Activated naive CD4-positive, alpha-beta T cell treated with anti-CD3 and anti-CD28 coated beads, Interleukin-2, amount 10 ng/mL, durations not matched to agents 7 days and 5 days (primary cell): ENCODE results near the gene CCDC141.
"Not testable (repeated sequence)": the region's sequence is repeated elsewhere in the genome, so short reads cannot be mapped to it uniquely, and the experiment has no call there.

Experiments
- CTCF ChIA-PET: fragments of 350-600 bp; sonication (Branson Sonifier 250); formaldehyde crosslinking; loops from one replicate; lab custom pipeline; 2021; ENCODE audit warnings: antibody characterized with exemption; lab: Charles Lee
- DNase-seq: peaks from one replicate; pipeline ENCODE4 v3.0.0-alpha.2; 2020
- H3K27ac Mint-ChIP-seq: one replicate; pipeline ENCODE4 v1.8.0; 2021; ENCODE audit warnings: mild to moderate bottlenecking, moderate library complexity, mixed read lengths
- H3K27me3 Mint-ChIP-seq: one replicate; pipeline ENCODE4 v1.8.0; 2021; ENCODE audit warnings: mild to moderate bottlenecking, mixed read lengths
- H3K36me3 Mint-ChIP-seq: one replicate; pipeline ENCODE4 v1.8.0; 2021; ENCODE audit warnings: mixed read lengths
- H3K4me1 Mint-ChIP-seq: one replicate; pipeline ENCODE4 v1.8.0; 2021; ENCODE audit warnings: mixed read lengths
- H3K4me3 Mint-ChIP-seq: one replicate; pipeline ENCODE4 v1.8.0; 2021; ENCODE audit warnings: mild to moderate bottlenecking, moderate library complexity, mixed read lengths
- H3K9me3 Mint-ChIP-seq: one replicate; pipeline ENCODE4 v1.8.0; 2021; ENCODE audit warnings: mixed read lengths

The CCDC141 gene

DNA sequence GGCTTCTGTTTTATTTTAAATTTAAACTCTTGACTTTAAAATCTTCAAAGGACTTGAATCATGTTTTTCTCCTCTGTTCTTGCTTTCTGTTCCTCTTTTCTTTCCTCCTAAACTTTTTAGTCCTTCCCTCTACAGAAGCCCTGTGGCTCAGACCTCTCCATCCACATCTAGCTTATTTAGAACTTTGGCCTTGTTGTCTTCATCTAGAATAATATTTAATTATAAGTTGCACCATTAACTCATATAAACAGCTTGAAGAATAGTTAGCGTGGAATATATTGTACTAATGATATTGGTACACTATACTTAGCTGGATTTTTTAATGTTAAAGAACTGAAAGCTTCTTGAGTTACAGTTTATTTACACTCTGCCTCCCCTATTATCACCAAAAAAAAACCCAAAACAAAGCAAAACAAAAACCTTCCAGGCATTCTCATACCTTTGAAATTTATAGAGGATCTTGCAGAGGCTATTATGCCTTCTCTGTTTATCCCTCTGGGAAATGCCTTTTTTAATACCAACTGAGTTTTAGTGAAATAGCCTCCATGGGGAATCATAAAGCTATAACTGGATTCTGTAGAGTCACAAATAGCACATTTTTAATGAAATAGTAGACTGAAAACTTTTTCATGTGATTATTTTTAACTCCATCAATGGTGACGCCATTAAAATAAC, 9.2 kb upstream of the CCDC141 start:
- Mint-ChIP-seq H3K27me3 (peaks cover 5% of the 10 kb centered on the region), H3K36me3 (peaks cover 2% of the 10 kb centered on the region), H3K27ac (no peak overlapping the region), H3K9me3 (no peaks in the 10 kb centered on the region), H3K4me1 (no peaks in the 10 kb centered on the region), H3K4me3 (no peak overlapping the region)
- CTCF ChIA-PET: interaction anchor here (1.0 kb wide), 1 partner anchor 40 kb away, joined by 4 read pairs; no protein-coding TSS in a partner anchor
- no peak for DNase-seq

DNA sequence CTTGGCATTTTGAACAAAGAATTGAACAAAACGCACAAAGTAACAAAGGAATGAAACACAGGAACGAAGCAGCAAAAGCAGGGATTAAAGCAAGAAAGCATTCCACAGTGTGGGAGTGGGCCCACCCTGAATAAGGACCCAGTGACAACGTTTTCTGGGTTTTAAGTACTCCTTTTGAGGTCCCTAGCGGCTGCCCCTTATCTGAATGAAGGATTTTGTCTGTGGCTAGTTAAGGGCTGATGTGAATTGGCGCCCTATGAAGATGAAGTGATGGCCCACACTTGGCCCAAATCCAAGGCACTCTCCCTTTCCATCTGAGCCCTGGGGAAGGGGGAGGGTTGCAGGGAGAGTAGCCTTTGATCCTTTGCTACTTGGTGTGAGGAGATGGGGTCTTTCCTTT, 7.8 kb upstream of the CCDC141 start:
- H3K36me3 Mint-ChIP-seq: peaks cover 2% of the 10 kb centered on the region
- no peak overlapping the region for H3K27ac Mint-ChIP-seq
- no peaks in the 10 kb centered on the region for H3K9me3 Mint-ChIP-seq
- DNase-seq: no peak
- CTCF ChIA-PET: no interaction called here
- H3K4me3 Mint-ChIP-seq: no peak overlapping the region
- peaks cover 5% of the 10 kb centered on the region for H3K27me3 Mint-ChIP-seq
- no peaks in the 10 kb centered on the region for H3K4me1 Mint-ChIP-seq

DNA sequence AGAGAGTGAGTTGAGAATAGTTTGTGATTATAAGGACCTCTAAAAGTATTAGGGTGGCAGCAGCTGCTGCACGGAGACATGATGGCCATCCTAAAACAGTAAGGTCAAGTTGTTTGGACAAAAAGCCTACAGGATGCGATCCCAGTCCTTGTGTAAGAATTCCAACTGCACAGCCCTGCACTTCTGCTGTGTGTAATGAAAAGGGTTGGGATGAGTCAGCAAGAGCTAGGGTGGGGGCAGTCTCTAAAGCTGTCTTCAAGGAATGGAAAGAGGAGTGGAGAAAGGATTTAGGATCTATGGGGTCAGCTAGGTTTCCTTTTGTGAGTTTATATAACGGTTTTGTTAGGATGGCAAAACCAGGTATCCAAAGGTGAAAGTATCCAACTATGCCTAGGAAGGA, 3.6 kb upstream of the CCDC141 start:
- H3K27ac Mint-ChIP-seq, H3K4me3 Mint-ChIP-seq, H3K9me3 Mint-ChIP-seq, H3K36me3 Mint-ChIP-seq, DNase-seq, H3K27me3 Mint-ChIP-seq, CTCF ChIA-PET: not testable (repeated sequence)
- peaks cover 29% of the 10 kb centered on the region for H3K4me1 Mint-ChIP-seq

DNA sequence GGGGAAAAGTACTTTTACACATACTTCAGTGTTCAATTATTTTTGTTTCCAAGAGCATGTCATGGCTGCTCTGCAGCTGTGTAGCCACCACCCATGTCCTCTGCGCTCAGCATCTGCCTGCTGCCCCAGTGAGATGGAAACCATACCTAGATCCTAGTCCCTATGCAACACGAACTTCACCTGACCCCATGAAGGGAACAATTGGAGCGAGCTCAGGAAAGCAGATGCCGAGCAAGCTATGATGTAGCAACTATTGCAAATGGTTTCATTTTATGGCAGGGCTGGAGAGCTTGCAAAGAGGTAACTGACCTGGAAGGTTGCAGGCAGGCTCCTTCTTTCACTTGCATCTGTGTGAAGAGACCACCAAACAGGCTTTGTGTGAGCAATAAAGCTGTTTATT, 1.3 kb upstream of the CCDC141 start:
- H3K27ac Mint-ChIP-seq: no peak overlapping the region
- peaks cover 1% of the 10 kb centered on the region for H3K9me3 Mint-ChIP-seq
- CTCF ChIA-PET: interaction anchor here (2.2 to 2.6 kb wide), 2 partner anchors 31 to 79 kb away, joined by 5 to 11 read pairs; no protein-coding TSS in a partner anchor
- H3K4me3 Mint-ChIP-seq: no peak overlapping the region
- no peaks in the 10 kb centered on the region for H3K27me3 Mint-ChIP-seq
- H3K4me1 Mint-ChIP-seq: peaks cover 44% of the 10 kb centered on the region
- no peak for DNase-seq
- peaks cover 4% of the 10 kb centered on the region for H3K36me3 Mint-ChIP-seq

DNA sequence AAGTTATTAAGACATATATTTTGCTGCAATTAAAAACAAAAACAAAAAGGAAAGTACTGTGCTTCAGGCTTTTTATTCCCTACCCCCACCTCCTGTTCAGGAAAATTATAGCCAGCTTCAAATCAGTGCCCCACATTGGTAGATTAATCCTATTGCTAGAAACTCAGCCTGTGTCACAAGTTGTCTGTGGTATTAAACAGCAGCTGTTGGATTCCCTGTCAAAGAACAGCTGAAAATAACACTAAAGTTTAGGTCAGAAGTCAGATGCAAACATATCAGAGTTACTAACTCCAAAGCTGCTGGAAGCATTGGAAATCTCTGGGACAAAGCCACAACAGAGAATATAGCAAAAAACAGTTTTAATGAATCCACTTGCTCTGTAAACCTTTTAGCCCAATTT, 818 bp upstream of the CCDC141 start:
- CTCF ChIA-PET: interaction anchor here (2.2 to 2.6 kb wide), 2 partner anchors 31 to 79 kb away, joined by 5 to 11 read pairs; no protein-coding TSS in a partner anchor
- peaks cover 9% of the 10 kb centered on the region for H3K36me3 Mint-ChIP-seq

DNA sequence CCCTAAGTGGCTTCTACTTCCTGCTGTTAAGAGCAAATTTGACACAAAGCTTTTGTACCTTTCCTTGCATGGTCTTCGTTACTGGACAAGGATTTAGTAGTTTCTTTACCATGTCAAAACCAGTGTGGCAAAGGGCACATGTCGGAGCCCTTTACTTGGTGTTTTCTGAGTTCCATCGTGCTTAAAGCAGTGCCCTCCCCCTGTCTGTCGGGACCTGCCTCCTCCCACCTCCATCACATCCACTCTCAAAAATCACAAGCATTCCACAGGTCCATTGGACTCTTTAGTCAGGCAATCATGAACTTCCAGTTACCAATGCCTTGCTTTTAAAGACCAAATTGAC, 763 bp downstream of the CCDC141 start:
- CTCF ChIA-PET: interaction anchor here (1.1 kb wide), 1 partner anchor 30 kb away, joined by 3 read pairs; no protein-coding TSS in a partner anchor
- peaks cover 11% of the 10 kb centered on the region for H3K9me3 Mint-ChIP-seq
- peak overlapping the region; percentile 81 for H3K4me3 Mint-ChIP-seq
- DNase-seq: peak; percentile 32
- no peaks in the 10 kb centered on the region for H3K27me3 Mint-ChIP-seq
- H3K36me3 Mint-ChIP-seq: peaks cover 18% of the 10 kb centered on the region
- H3K27ac Mint-ChIP-seq: peak overlapping the region; percentile 91
- H3K4me1 Mint-ChIP-seq: peaks cover 62% of the 10 kb centered on the region

More for the DNA sequence above, 818 bp upstream of the CCDC141 start:
- peaks cover 48% of the 10 kb centered on the region for H3K4me1 Mint-ChIP-seq
- H3K9me3 Mint-ChIP-seq: peaks cover 5% of the 10 kb centered on the region
- H3K27ac Mint-ChIP-seq: peak overlapping the region; percentile 58
- DNase-seq: no peak
- no peaks in the 10 kb centered on the region for H3K27me3 Mint-ChIP-seq
- H3K4me3 Mint-ChIP-seq: peak overlapping the region; percentile 40

DNA sequence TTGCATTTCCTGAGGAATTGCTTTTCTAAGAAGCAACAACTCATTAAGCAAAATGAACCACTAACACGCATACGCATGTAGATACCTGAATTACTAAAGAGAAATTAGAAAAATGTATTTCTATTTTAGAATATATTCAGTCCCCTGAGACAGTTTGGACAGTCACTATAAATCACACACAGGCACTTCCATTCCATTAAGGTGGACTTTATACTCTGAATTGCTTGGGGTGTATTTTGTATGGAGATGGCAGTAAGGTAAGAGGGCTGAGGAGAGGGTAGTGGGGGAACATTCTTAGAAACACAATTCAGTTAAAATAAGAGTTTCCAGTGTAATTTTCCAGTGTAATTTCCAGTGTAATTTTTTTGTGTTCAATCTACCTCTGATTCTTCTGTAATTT, 1.8 kb downstream of the CCDC141 start:
- peak overlapping the region; percentile 81 for H3K4me3 Mint-ChIP-seq
- DNase-seq: no peak
- peaks cover 27% of the 10 kb centered on the region for H3K36me3 Mint-ChIP-seq
- H3K27ac Mint-ChIP-seq: no peak overlapping the region
- H3K27me3 Mint-ChIP-seq: no peaks in the 10 kb centered on the region
- peaks cover 16% of the 10 kb centered on the region for H3K9me3 Mint-ChIP-seq
- H3K4me1 Mint-ChIP-seq: peaks cover 71% of the 10 kb centered on the region
- CTCF ChIA-PET: no interaction called here

DNA sequence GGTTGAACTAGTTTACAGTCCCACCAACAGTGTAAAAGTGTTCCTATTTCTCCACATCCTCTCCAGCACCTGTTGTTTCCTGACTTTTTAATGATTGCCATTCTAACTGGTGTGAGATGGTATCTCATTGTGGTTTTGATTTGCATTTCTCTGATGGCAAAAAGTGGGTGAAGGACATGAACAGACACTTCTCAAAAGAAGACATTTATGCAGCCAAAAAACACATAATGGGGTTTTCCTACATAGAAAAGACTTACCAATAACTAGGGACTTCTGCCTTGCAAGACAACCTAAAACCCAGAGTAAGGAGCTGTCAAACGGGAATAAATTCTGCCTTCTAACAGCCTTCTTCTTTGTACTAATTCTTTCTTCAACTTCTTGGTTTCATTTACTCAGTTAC, 4.3 kb downstream of the CCDC141 start:
- peaks cover 63% of the 10 kb centered on the region for H3K4me1 Mint-ChIP-seq
- peaks cover 21% of the 10 kb centered on the region for H3K9me3 Mint-ChIP-seq
- H3K27me3 Mint-ChIP-seq, H3K4me3 Mint-ChIP-seq, DNase-seq, H3K27ac Mint-ChIP-seq, CTCF ChIA-PET: not testable (repeated sequence)
- peaks cover 43% of the 10 kb centered on the region for H3K36me3 Mint-ChIP-seq

DNA sequence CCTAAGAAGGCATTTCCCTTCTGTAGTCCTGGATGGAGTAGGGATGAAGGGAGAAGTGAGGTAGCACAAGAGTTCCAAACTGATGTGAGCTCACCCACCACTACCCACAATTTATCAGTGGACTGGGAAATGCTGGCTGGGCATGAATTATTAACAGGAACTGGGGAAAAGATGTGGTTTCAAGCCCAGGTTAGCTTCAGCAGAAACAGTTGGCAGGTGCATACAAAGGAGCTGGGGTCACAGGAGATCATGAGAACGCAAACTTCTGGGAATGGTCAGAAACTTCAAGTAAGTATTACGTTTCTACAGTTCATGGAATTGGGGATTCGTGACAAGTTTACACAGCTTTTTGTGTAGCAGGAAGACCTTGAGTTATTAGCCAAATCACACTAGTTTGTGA, 5.4 kb downstream of the CCDC141 start:
- Mint-ChIP-seq H3K36me3 (peaks cover 49% of the 10 kb centered on the region), H3K4me3 (no peak overlapping the region), H3K27me3 (no peaks in the 10 kb centered on the region), H3K9me3 (peaks cover 24% of the 10 kb centered on the region), H3K27ac (no peak overlapping the region), H3K4me1 (peaks cover 52% of the 10 kb centered on the region)
- CTCF ChIA-PET: interaction anchor here (0.9 to 1.3 kb wide), 3 partner anchors 13 to 85 kb away, joined by 3 to 4 read pairs (median 3); no protein-coding TSS in a partner anchor
- no peak for DNase-seq

DNA sequence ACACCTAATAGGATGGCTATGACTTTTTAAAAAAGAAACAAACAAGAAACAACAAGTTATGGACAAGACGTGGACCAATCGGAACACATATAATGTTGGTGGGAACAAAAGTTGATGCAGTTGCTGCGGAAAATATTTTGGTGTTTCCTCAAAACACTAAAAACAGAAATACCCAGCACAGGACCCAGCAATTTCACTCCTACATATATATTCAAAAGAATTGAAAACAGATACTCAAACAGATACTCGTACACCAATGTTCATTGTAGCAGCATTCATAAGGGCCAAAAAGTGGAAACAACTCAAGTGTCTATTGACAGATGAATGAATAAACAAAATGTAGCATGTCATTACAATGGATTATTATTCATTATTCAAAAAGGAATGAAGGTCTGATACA, 12.1 kb downstream of the CCDC141 start:
- H3K4me3 Mint-ChIP-seq: no peak overlapping the region
- H3K4me1 Mint-ChIP-seq: peaks cover 16% of the 10 kb centered on the region
- H3K9me3 Mint-ChIP-seq: peaks cover 17% of the 10 kb centered on the region
- DNase-seq: no peak
- no peaks in the 10 kb centered on the region for H3K27me3 Mint-ChIP-seq
- no peak overlapping the region for H3K27ac Mint-ChIP-seq
- H3K36me3 Mint-ChIP-seq: peaks cover 41% of the 10 kb centered on the region
- CTCF ChIA-PET: no interaction called here

DNA sequence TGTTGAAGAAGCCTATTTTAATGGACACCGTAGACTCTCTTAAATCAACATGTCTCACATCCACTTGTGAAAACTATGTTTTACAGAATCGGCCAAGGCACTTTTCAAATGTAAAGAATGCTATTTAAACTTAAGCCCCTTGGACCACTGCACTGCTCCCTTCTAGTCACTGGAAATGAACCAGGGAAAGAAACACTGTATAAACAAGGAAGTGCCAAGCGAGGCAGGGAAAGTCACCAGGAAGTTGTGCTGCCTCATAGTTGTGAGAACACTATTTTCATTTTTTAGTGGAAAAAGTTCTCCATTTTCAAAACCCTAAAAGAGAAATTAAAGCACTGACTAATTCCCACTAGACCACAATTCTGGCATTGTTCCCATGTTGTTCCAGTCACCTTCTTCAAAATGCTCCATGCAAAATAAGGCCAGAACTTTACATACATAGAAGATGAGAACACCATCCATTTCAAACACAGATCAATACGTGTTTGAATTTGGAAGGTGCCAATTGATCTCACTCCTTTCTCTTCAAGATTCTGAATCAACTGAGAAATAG, 13.5 kb downstream of the CCDC141 start:
- Mint-ChIP-seq H3K9me3 (peaks cover 12% of the 10 kb centered on the region), H3K27ac (no peak overlapping the region), H3K4me3 (no peak overlapping the region), H3K4me1 (peaks cover 30% of the 10 kb centered on the region), H3K27me3 (no peaks in the 10 kb centered on the region), H3K36me3 (peaks cover 30% of the 10 kb centered on the region)
- no peak for DNase-seq
- CTCF ChIA-PET: no interaction called here

DNA sequence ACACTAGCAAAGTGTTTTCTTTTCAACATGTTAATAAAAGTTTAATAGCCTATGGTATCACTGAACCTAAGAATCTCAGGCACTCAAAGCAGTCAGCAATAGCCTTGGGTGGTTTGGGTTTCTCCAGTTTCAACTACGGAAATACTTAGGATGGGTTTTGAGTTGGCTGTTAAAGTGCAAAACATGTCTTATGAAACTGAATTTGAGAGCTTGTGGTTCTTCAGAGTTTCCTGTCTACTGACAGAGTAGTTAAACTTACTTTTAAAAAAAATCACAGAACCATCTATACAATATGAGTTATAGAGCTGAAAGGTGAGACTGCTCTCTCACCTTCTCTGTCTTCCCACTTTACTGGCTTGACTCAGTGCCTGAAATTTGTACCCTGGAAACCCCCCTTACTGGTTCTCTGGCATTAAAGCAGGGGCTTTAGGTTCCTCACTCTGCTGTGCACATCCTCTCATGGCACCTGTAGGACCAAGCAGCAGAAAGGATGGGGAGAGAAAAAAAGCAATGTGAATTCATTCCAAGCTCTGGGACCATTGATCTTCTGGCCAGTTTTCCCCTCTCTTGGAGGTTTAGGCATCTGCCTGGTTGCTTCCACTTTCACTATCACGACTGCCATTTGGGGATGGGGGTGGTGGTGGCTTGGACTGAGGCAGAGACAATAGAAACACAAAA, 18.1 kb downstream of the CCDC141 start:
- H3K36me3 Mint-ChIP-seq: peaks cover 36% of the 10 kb centered on the region
- CTCF ChIA-PET: interaction anchor here (0.7 to 2.6 kb wide), 4 partner anchors 8 to 98 kb away, joined by 3 to 12 read pairs (median 4); no protein-coding TSS in a partner anchor

DNA sequence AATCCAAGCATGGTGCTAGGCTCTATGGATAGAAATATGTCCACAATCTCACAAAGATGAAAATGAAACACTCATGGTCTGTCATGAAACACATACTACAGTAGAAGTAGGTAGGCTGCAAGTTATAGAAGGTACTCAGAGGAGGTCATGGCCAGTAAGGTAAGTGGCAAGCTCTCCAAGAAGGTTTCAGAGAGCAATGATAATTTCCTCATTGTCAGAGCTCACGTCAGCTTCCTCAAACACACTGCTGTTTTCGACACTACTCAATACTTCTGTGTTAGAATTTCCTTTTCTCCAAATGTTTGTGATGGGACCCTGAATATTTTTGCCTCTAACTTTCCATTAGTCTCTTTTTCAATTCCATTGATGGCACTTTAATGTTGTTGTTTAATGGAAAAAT, 25.5 kb downstream of the CCDC141 start:
- Mint-ChIP-seq H3K9me3 (peaks cover 33% of the 10 kb centered on the region), H3K4me3 (no peak overlapping the region), H3K27ac (no peak overlapping the region), H3K4me1 (peaks cover 18% of the 10 kb centered on the region), H3K27me3 (no peaks in the 10 kb centered on the region), H3K36me3 (peaks cover 37% of the 10 kb centered on the region)
- CTCF ChIA-PET: interaction anchor here (1.2 kb wide), 1 partner anchor 105 kb away, joined by 3 read pairs; no protein-coding TSS in a partner anchor
- DNase-seq: no peak

More for the DNA sequence above, 18.1 kb downstream of the CCDC141 start:
- Mint-ChIP-seq H3K4me3 (peak overlapping the region; percentile 70), H3K27me3 (no peaks in the 10 kb centered on the region), H3K9me3 (peaks cover 27% of the 10 kb centered on the region), H3K4me1 (peaks cover 34% of the 10 kb centered on the region), H3K27ac (peak overlapping the region; percentile 99)
- DNase-seq: peak; percentile 43

DNA sequence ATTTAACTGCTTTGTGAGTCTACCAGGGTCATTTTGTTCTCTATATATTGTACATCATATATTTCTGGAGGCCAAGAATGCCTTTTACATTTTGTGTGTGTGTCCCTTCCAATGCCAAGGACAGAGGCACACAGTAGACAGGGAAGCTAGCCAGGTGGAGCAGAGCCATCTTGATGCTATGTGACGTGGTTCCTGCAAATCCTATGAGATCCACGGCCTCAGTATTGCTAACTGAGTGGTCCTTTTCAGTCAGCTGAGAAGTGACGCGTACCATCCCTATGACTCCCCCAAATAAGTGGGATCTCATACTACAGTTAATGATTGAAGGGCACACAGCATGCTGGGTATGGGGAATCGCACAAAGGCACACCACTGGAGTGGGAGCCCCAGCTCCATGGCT, 27.3 kb downstream of the CCDC141 start:
- H3K27ac Mint-ChIP-seq: no peak overlapping the region
- H3K27me3 Mint-ChIP-seq: no peaks in the 10 kb centered on the region
- H3K36me3 Mint-ChIP-seq: peaks cover 25% of the 10 kb centered on the region
- no peak for DNase-seq
- CTCF ChIA-PET: interaction anchor here (0.5 to 2.2 kb wide), 2 partner anchors 107 to 218 kb away, joined by 3 to 12 read pairs; no protein-coding TSS in a partner anchor
- H3K9me3 Mint-ChIP-seq: peaks cover 21% of the 10 kb centered on the region
- H3K4me3 Mint-ChIP-seq: no peak overlapping the region
- H3K4me1 Mint-ChIP-seq: peaks cover 25% of the 10 kb centered on the region
